SK-MEL-5 (cell line): ENCODE data around the gene VWA5A. TPM values are rescaled to one million over a fixed set of nuclear protein-coding genes. Genes with fewer than 3 reads are reported as not detected.
A peak's percentile ranks its signal among the peaks of the same experiment; 100 is the strongest.

Source experiments
- DNase-seq: peaks from one replicate; pipeline ENCODE4 v3.0.0-alpha.2; 2016; ENCODE audit warnings: low read depth, low spot score
- in situ Hi-C: cut with HindIII; loops from 2 replicates; pipeline ENCODE4 v1.10.0; 2016; ENCODE audit warnings: low sequenced_read_pairs, high pct_unique_total_duplicates, low pct_unique_long_range_greater_than_20kb
- polyA plus RNA-seq, 2 experiments: library from polyadenylated mRNA; depleted of rRNA; stranded (reverse); fragments of >200 nt; gene quantifications; 2 replicates each; pipeline ENCODE4 v1.2.3, GENCODE V29; 2015
- total RNA-seq: library from RNA; depleted of rRNA; stranded (reverse); fragments of >200 nt; shearing (Covaris generic); gene quantifications from 2 replicates; pipeline ENCODE4 v1.2.3, GENCODE V29; 2014; rRNA removed

Gene VWA5A, protein sequence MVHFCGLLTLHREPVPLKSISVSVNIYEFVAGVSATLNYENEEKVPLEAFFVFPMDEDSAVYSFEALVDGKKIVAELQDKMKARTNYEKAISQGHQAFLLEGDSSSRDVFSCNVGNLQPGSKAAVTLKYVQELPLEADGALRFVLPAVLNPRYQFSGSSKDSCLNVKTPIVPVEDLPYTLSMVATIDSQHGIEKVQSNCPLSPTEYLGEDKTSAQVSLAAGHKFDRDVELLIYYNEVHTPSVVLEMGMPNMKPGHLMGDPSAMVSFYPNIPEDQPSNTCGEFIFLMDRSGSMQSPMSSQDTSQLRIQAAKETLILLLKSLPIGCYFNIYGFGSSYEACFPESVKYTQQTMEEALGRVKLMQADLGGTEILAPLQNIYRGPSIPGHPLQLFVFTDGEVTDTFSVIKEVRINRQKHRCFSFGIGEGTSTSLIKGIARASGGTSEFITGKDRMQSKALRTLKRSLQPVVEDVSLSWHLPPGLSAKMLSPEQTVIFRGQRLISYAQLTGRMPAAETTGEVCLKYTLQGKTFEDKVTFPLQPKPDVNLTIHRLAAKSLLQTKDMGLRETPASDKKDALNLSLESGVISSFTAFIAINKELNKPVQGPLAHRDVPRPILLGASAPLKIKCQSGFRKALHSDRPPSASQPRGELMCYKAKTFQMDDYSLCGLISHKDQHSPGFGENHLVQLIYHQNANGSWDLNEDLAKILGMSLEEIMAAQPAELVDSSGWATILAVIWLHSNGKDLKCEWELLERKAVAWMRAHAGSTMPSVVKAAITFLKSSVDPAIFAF
- 5.2 and 6.6 TPM in 2 replicates for total RNA-seq
- polyA plus RNA-seq (2015; cell fraction: cytosol; rRNA removed): 6.2 and 7.6 TPM in 2 replicates
- polyA plus RNA-seq (2015; cell fraction: nucleus; rRNA removed): 21.9 and 23.9 TPM in 2 replicates

DNA sequence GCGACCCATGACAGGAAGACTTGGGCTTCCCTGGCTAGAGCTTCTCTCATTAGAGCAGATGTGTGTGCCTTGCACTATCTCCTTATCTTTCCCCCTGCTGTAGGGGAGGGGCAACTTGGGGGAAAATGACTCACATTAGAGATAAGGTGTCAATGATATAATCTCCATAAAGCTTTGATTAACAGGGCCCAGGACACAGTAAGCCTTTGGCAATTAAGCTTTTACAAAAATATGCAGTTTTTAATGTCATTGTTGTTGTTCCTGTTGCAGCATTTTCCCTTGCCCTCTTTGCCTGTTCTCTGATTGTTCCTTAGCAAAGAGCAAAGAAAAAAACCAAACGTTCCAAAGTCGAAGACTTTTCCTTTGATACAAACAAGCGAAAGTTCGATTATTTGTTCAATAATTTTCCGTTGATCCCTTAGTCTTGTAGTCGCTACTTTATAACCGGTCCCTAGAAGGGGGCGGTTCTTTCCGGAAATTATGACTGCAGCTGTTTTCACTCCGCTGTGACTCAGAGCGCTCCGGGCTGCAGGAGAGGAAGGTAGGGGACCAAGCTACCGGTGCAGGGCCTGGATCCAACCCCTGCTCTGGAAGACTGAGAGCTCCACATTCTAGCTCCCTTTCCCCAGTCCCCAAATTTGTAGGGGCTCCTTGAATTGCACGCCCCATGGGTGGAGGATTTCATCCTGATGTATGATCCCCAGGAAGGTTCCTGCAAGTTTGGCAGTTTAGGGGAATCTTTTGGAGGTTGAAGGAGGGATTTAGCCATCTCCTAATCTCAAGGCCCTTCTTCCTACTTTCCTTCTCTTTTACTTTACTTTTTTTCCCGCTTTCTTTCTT is at the start of gene VWA5A:
TSS of gene VWA5A (plus strand) at position 509 of the 840 bp plus-strand sequence. CDS start 2,062 bp downstream, outside the sequence.
- in situ Hi-C loops: no loop called here
- DNase-seq: peak; percentile 73

DNA sequence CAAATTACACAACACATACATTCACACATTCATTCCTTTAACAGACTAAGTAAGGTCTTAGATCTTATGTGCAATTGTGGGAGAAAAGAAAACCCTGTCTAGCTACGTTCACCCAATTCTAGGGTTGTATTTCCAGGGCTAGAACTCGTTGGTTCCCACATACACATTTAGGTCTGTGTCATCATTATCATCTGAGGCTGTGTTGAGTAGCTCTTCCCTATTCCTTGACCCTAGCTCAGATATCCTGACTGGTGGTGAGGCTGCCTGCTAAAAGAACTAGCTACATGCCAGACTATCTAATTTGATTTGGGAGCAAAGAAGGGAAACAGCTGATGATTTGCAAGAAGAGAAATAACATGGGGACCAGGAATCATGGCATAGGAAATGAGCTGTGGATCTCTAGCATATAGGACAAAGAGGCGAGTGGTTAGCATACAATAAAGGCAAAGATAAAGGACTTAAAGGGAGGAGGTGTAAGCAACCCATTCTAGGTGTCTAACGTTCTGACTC is 46.6 kb upstream of the VWA5A start:
- DNase-seq: no peak
- in situ Hi-C loops: no loop called here

DNA sequence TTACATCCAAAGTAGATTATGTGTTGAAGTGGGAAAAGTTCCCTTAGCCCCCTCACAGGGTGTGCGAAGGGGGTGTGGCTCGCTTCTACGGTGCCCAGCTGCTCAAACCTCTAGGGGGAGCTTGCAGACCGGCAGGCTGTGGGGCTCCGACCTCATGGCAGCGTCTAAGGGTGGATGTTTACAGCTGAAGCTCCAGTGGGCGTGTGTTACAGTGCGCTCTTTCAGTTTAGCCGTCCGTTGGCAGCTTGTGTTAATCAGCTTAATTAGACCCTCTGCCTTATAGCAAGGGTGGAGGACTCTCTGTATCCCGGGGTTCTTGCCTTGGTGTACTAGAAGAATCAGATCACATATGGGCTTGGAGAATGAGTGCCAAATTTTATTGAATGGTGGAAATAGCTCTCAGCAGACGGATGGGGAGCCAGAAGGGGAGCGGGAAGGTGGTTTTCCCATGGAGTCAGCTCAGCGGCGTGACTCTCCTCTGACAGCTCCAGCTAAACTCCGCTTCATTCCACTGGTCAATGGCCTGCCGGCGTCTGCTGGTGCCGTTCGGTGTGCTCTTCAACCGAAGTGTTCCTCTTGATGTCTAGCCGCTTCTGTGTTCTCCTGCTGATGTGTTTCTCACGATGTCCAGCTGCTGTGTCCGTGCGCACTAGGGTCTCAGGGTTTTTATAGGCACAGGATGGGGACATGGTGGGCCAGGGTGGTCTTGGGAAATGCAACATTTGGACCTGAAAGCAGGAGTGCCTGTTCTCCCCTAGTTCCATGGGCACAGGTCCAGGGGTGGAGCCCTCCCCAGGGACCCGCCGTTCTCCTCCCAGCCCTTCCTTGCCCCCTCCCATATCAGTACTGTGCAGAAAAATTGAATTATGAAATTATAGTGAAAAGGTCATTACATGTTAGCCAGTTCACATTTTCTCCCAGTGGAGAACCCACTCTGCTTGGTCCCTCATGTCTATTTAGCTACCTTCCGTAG is 45.5 kb upstream of the VWA5A start:
- peak; percentile 70 for DNase-seq
- in situ Hi-C loops: no loop called here

DNA sequence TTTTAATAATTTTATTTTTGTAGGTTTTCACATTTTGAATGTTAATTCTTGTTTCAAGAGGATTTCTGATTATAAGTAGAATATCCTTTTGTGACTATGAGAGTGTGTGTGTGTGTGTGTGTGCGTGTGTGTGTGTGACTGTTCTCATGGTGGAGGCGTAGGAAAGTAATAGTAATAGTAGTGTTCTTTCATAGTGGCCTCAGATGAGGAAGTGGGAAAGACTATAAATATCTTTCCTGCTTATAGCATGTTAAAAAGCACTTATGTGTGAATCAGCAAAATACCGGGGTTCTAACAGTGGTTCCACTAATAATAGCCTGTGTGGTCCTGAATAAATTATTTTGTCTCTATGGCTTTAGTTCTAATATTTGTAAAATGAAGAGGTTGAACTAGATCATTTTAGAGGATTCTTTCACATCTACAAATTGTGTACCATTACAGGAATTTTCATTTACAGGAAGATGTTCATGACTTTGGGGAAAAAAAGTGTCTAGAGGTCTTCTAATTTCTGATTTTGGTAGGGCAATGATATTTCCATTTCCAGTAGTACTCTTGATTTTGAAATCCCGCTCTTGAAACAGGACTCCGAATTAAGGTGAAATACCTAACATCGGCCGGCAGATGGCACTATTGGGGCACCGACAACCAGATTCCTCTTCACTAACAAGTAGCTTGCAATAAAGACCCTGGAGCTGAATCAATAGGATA is 44.2 kb upstream of the VWA5A start:
- peak; percentile 67 for DNase-seq
- in situ Hi-C loops: no loop called here

- in situ Hi-C loops: no loop called here
- no peak for DNase-seq
These were observed 43.7 kb upstream of the VWA5A start for GRCh38 chr11:124071623-124071948.

DNA sequence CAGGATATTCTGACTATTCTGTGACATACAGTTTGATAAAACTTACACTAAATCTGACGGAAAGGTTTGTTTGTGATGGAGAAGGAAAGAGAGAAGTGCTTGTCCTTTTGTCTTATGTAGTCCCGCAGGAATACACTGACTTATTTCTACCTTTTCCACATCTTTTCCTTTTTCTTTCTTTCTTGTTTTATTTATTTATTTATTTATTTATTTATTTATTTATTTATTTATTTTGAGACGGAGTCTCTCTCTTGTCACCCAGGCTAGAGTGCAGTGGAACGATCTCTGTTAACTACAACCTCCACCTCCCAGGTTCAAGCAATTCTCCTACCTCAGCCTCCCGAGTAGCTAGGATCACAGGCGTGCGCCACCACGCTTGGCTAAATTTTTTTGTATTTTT is 43.1 kb upstream of the VWA5A start:
- no peak for DNase-seq
- in situ Hi-C loops: no loop called here

DNA sequence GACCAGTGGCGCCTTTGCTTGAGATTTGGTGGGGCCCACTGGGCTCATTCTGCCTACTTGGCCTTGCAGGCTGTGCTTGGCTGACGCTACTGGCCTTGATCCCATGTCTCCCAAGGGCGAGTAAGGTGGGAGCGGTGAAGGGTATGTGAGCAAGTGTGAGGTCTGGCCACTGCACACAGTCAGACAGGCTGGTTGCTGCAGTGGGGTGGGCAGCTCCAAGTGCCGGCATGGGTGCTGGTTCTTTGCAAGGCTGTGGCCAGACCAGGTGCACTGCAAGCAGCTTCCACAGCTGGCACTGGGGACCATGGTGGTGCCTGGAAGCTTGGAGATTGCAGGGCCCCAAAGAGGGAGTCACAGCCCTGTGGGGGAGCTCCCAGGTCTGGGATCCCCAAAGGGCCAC is 40.7 kb upstream of the VWA5A start:
- DNase-seq: no peak
- in situ Hi-C loops: no loop called here

DNA sequence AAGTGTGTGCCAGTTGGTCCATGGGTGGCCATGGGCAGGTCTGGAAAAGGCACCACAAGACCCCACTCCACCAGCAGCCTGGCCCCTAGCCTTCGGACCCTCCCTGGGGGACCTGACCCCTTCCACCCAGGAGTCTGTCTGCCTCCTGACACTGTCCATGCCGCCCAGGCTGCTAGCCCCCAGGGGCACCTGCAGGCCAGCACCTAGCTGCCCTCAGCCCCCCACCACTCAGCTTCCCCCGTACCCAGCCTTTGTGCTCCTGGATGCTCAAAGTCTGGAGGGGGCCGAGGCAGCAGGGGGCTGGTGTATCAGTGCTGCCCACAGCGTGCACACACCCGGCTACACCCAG is 39.8 kb upstream of the VWA5A start:
- no peak for DNase-seq
- in situ Hi-C loops: no loop called here

DNA sequence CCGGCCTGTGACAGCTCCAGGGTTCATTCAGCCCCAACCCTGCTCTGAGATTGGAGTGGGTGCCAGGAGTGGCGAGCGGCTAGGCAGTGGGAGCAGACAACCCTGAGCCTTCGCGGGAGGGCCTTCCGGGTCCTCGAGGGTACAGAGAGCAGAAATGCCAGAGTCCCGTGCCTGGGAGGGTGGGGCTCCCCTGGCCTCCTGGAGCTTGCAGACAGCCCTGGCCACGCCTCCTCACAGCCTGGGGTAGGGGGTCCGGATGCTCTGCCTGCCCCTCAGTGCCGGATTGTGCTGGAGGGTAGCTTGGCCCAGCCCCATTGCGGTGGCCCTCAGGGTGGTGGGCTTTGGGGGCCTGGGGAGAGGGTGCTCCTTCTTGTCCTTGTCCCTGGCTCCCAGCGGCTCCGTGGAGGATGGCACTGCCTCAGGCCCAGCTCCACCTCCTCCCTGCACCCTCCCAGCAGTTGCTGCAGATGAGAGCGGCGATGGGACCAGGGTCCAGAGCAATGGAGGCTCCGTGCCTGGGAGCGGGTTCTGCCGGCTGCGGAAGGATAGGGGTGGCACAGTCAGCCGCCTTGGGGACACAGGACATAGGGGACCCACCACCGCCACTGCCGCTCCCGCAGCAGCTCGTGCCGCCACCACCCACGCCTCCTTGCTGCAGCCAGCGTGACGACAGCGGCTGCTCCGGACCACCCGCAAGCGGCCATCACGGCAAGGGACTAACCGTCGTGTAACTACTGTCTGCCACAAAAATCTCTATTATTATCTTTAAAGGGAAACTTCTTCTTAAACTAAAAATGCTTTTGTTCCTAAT is 39.2 kb upstream of the VWA5A start:
- in situ Hi-C loops: no loop called here
- DNase-seq: no peak

GRCh38 chr11:124077266-124077665 is 38.0 kb upstream of the VWA5A start:
- no peak for DNase-seq
- in situ Hi-C loops: no loop called here

DNA sequence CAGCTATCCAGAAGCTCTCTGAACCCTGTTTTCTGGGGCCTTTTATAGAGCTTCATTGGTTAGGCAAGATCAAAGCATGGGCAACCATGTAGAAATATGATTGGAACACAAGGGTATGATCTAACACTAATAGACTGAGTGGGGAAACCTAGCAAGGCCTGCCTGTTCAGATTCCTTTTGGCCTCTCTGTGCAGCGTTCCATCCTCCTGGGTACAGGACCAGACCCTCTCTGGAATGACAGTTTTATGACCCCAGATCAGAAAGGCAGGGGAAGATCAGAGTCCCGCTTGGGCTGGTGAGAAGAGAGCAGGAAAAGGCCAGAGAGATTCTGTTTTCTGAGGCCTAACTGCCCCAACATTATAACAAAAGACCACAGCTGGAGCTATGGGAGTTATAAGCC is 36.7 kb upstream of the VWA5A start:
- DNase-seq: no peak

DNA sequence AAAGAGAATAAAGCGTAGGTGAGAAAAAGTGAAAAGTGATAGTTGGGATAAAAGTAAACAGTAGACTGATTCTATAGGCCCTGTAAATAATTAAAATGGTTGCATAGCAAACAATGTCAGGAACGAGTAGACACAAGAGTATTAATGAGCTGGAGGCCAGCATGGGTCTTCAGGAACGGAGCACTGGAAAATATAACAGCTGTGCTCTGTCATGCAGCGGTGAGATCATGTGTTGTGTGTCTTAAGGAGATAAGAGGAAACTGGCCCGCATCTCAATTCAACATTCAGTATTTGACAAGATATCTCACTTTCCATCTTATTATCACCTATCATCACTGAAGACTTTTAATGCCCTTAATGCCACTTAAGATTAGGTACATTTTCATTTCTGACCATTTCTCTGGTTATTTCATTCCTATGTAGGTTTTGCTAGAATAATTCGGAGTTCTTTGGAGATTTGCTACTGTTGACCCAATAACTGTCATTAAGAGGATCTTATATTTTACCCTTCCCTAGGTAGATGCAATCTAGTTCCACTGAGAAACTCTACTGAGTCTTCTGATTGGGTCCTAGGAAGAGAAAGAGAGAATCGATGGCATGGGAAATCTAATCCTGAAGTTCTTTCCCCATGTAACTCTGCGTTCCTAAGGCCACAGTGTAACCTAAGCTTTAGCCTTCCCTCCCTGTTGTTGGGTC is 35.5 kb upstream of the VWA5A start:
- in situ Hi-C loops: no loop called here
- no peak for DNase-seq

More for the DNA sequence above, 36.7 kb upstream of the VWA5A start:
- in situ Hi-C loops: no loop called here

DNA sequence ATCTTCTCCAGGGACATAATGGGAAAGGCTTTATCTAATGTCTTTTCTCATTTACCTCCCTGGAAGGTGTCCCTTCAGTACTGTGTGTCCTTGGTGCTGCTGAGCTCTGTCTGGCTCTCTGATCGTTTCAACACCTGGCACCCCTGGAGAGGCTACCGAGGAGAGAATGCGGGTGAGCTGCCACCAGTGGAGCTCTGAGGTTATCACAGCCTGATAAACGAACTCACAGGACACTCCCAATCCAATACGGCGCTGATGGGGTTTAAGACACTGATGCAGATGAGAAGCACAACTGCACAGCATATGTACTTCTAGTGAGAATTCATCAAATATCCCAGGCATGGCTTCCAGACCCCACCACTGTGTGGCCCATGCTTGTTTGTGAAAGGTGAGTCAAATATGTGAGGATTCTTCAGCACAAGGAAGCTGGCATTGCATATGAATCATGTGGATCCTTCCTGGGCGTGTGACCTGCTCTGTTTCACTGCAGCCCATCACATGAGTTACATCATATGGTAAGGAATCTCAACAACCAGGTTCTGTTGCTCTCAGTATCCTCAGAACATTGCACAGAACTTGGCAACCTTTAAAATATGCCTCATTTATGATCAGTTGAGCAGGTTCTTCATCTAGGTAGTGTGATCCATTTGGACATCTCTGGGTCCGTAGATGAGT is 34.8 kb upstream of the VWA5A start:
- peak; percentile 1 for DNase-seq
- in situ Hi-C loops: no loop called here

GRCh38 chr11:124081483-124081882 is 33.8 kb upstream of the VWA5A start:
- no peak for DNase-seq
- in situ Hi-C loops: no loop called here
